ENCODE data around the gene MYO16. TPM values are rescaled to one million over a fixed set of nuclear protein-coding genes. Genes with fewer than 3 reads are reported as not detected.

Gene MYO16
- total RNA-seq, 4 donors from 2014 or later: 0.06 to 0.07 TPM; not detected in 2

- no peak for TF ChIP-seq POLR2A (IDR thresholded peaks at IDR 0.05)
- no peak for TF ChIP-seq CTCF (IDR thresholded peaks at IDR 0.05)
- intact Hi-C loops (cut with DNase I; ENCODE audit: low total_unique reads): no loop called here
Observed at GRCh38 chr13:109192306-109192705, 562.9 kb downstream of the MYO16 start.

GRCh38 chr13:109196948-109197347 is 567.5 kb downstream of the MYO16 start:
- 79 to 87% methylated on average over 9 of the region's 9 CpGs for WGBS, 2 donors
- TF ChIP-seq POLR2A (IDR thresholded peaks at IDR 0.05) (no peak), CTCF (IDR thresholded peaks at IDR 0.05) (no peak)
- intact Hi-C loops (cut with DNase I; ENCODE audit: low total_unique reads): no loop called here
- H3K4me3 ChIP-seq (ENCODE audit: low read depth, poor library complexity, severe bottlenecking): no peak overlapping the region
- no peak for DNase-seq (ENCODE audit: low spot score in 2 of 2)

More at GRCh38 chr13:109192306-109192705, 562.9 kb downstream of the MYO16 start:
- DNase-seq (ENCODE audit: low spot score in 2 of 2): no peak
- no peak overlapping the region for H3K4me3 ChIP-seq (ENCODE audit: low read depth, poor library complexity, severe bottlenecking)

DNA sequence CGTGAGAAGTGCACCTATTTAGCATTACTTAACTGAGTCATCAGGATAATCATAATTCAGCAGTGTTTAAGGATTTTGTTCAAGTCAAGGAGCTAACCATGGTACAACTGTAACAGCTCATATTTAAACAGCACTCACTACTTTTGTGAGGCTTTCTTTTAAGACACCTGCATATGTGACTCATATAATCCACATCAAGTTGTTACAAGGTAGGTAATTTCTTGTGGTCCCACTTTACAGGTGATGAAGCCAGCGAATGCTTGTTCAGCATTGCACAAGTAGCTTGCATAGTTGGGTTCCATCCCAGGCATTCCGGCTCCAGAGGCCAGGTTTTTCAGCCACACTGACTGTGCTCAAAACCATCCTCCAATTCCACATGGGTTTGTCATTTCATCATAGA is 569.2 kb downstream of the MYO16 start:
- no peak for DNase-seq (ENCODE audit: low spot score in 2 of 2)
- 41 to 51% methylated on average over 3 of the region's 3 CpGs for WGBS, 2 donors
- TF ChIP-seq POLR2A (IDR thresholded peaks at IDR 0.05) (no peak), CTCF (IDR thresholded peaks at IDR 0.05) (no peak)
- intact Hi-C loops (cut with DNase I; ENCODE audit: low total_unique reads): no loop called here
- no peak overlapping the region for H3K4me3 ChIP-seq (ENCODE audit: low read depth, poor library complexity, severe bottlenecking)

DNA sequence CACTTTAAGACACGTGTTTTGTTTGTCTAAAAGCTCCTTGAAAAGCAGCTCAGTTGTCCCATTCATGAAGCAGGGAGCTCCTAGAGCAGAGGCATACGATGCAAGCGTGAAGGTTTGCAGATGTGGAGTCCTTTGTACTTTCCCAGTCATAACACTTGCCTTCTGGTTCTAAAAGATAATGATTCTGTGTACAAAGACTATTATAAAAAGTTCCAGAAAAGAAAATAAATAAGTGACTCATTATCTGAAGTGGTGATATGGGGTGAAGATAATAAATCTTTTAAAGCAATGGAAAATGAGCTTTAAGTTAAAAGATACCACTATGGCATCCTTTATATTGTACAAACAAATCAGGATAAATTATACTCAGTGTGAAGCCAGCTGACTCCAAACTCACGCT is 569.9 kb downstream of the MYO16 start:
- H3K4me3 ChIP-seq (ENCODE audit: low read depth, poor library complexity, severe bottlenecking): no peak overlapping the region
- TF ChIP-seq POLR2A (IDR thresholded peaks at IDR 0.05) (no peak), CTCF (IDR thresholded peaks at IDR 0.05) (no peak)
- WGBS, 2 donors: 53 to 65% methylated on average over 4 of the region's 4 CpGs
- intact Hi-C loops (cut with DNase I; ENCODE audit: low total_unique reads): no loop called here
- no peak for DNase-seq (ENCODE audit: low spot score in 2 of 2)

DNA sequence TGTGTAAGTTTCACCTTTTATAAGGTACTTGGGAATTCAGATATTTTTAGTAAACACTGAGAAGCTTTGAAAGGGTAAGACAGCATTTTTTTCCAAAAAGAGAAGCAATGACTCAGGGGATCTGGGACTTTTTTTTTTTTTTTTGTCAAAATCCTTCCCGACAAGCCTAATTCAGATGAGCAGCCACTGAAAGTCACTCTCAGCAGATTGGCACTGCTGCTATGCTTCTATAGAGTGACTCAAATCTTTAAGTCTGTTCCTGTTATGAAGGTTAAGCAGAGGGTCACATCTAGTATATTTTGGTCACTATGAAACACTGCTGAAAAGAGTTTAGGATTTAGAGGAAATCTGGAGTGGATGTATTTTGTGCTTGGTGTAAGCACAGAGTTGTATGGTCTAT is 571.1 kb downstream of the MYO16 start:
- DNase-seq (ENCODE audit: low spot score in 2 of 2): no peak
- H3K4me3 ChIP-seq (ENCODE audit: low read depth, poor library complexity, severe bottlenecking): no peak overlapping the region
- intact Hi-C loops (cut with DNase I; ENCODE audit: low total_unique reads): no loop called here
- TF ChIP-seq POLR2A (IDR thresholded peaks at IDR 0.05): no peak
- TF ChIP-seq CTCF (IDR thresholded peaks at IDR 0.05): no peak
- 81 to 88% methylated on average over 1 of the region's 1 CpG for WGBS, 2 donors

- WGBS, 2 donors: 88 to 89% methylated on average over 3 of the region's 3 CpGs
- TF ChIP-seq POLR2A (IDR thresholded peaks at IDR 0.05) (no peak), CTCF (IDR thresholded peaks at IDR 0.05) (no peak)
- H3K4me3 ChIP-seq (ENCODE audit: low read depth, poor library complexity, severe bottlenecking): no peak overlapping the region
- intact Hi-C loops (cut with DNase I; ENCODE audit: low total_unique reads): no loop called here
- DNase-seq (ENCODE audit: low spot score in 2 of 2): no peak
Observed at GRCh38 chr13:109203587-109203986, 574.2 kb downstream of the MYO16 start.
